SU-DHL-6 (cell line): Measurements from ENCODE around the gene TEX22.

Source experiments
- H2AFZ ChIP-seq: fragments of 200-600 bp; sonication (generic); 2 replicates; pipeline ENCODE4 v1.6.1; 2014; ENCODE audit warnings: low read depth, mild to moderate bottlenecking, moderate library complexity, mixed read lengths, antibody characterized with exemption, low read length; ENCODE audit not compliant: severe bottlenecking
- H3F3A ChIP-seq: fragments of 200-600 bp; shearing (Covaris generic); 2 replicates; pipeline ENCODE4 v1.6.0; 2016; ENCODE audit warnings: antibody characterized with exemption, mild to moderate bottlenecking; ENCODE audit not compliant: insufficient read depth
- H3K27ac ChIP-seq: fragments of 200-600 bp; sonication (generic); 2 replicates; pipeline ENCODE4 v1.5.1; 2016; ENCODE audit warnings: low read depth, mild to moderate bottlenecking, low read length, moderate library complexity, mixed read lengths
- H3K27me3 ChIP-seq: fragments of 200-600 bp; sonication (generic), shearing (Covaris generic); 2 replicates; pipeline ENCODE4 v1.6.0; 2014; ENCODE audit warnings: mild to moderate bottlenecking, low read length
- H3K36me3 ChIP-seq: fragments of 200-600 bp; sonication (generic); 2 replicates; pipeline ENCODE4 v1.6.1; 2014; ENCODE audit warnings: mild to moderate bottlenecking, low read length, mixed read lengths
- H3K4me2 ChIP-seq: fragments of 300-600, 200-600 bp; shearing (Covaris generic), sonication (generic); 2 replicates; pipeline ENCODE4 v1.6.0; 2014; ENCODE audit warnings: low read length, low read depth, mild to moderate bottlenecking; ENCODE audit not compliant: poor library complexity, severe bottlenecking
- H3K4me3 ChIP-seq: fragments of 200-600 bp; sonication (generic); 2 replicates; pipeline ENCODE4 v1.5.1; 2014; ENCODE audit warnings: antibody characterized with exemption, low read length, mild to moderate bottlenecking, mixed read lengths; ENCODE audit not compliant: insufficient read depth, poor library complexity, severe bottlenecking
- H3K79me2 ChIP-seq: fragments of 200-600 bp; sonication (generic); 2 replicates; pipeline ENCODE4 v1.6.1; 2014; ENCODE audit warnings: mild to moderate bottlenecking, low read length, moderate library complexity; ENCODE audit not compliant: insufficient read depth
- H3K9ac ChIP-seq: fragments of 200-600 bp; sonication (generic); 2 replicates; pipeline ENCODE4 v1.7.0; 2014; ENCODE audit warnings: mild to moderate bottlenecking, low read length
- H3K9me2 ChIP-seq: fragments of 200-600 bp; sonication (generic); replicated peaks from 2 replicates; pipeline ENCODE4 v1.6.1; 2014; ENCODE audit warnings: low read length; ENCODE audit not compliant: insufficient read depth
- H3K9me3 ChIP-seq: fragments of 200-600 bp; sonication (generic); 2 replicates; pipeline ENCODE4 v1.6.1; 2014; ENCODE audit warnings: low read length, mixed read lengths; ENCODE audit not compliant: insufficient read depth
- H4K20me1 ChIP-seq: fragments of 200-600 bp; sonication (generic); 2 replicates; pipeline ENCODE4 v1.6.1; 2014; ENCODE audit warnings: low read depth, mild to moderate bottlenecking, antibody characterized with exemption, low read length, moderate library complexity, mixed read lengths
- EZH2phosphoT487 ChIP-seq: fragments of 200-600 bp; sonication (generic), shearing (Covaris generic); conservative IDR thresholded peaks from 2 replicates; pipeline ENCODE4 v1.6.1; 2018; ENCODE audit warnings: mild to moderate bottlenecking, antibody characterized with exemption, low read length, moderate library complexity, mixed read lengths
- TF ChIP-seq, protein P1 (sequence below): fragments of 200-600 bp; sonication (generic); IDR thresholded peaks from one replicate; pipeline ENCODE4 v1.5.1; 2017; ENCODE audit warnings: antibody characterized with exemption, mild to moderate bottlenecking, low read length, moderate library complexity; ENCODE audit not compliant: insufficient read depth, poor library complexity, severe bottlenecking

TEX22 gene

GRCh38 chr14:105367116-105368031 is 31.0 kb upstream of the TEX22 start:
- Histone ChIP-seq H3K9me2 (no peaks in the 10 kb centered on the region), H3F3A (peaks cover 7% of the 10 kb centered on the region; the same call in 1 of the 2 replicates), H3K79me2 (no peaks in the 10 kb centered on the region), H3K9me3 (no peaks in the 10 kb centered on the region), H3K4me3 (no peak overlapping the region), H3K36me3 (no peaks in the 10 kb centered on the region), H3K4me2 (no peak overlapping the region), H3K27ac (no peak overlapping the region), H3K9ac (no peak overlapping the region), H3K27me3 (no peaks in the 10 kb centered on the region), H4K20me1 (no peaks in the 10 kb centered on the region), H2AFZ (no peak overlapping the region)
- TF ChIP-seq, protein P1, sequence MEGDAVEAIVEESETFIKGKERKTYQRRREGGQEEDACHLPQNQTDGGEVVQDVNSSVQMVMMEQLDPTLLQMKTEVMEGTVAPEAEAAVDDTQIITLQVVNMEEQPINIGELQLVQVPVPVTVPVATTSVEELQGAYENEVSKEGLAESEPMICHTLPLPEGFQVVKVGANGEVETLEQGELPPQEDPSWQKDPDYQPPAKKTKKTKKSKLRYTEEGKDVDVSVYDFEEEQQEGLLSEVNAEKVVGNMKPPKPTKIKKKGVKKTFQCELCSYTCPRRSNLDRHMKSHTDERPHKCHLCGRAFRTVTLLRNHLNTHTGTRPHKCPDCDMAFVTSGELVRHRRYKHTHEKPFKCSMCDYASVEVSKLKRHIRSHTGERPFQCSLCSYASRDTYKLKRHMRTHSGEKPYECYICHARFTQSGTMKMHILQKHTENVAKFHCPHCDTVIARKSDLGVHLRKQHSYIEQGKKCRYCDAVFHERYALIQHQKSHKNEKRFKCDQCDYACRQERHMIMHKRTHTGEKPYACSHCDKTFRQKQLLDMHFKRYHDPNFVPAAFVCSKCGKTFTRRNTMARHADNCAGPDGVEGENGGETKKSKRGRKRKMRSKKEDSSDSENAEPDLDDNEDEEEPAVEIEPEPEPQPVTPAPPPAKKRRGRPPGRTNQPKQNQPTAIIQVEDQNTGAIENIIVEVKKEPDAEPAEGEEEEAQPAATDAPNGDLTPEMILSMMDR: no peak
- no peak for TF ChIP-seq EZH2phosphoT487

- no peaks in the 10 kb centered on the region for H4K20me1 ChIP-seq
- peaks cover 7% of the 10 kb centered on the region; the same call in 1 of the 2 replicates for H3F3A ChIP-seq
- no peak overlapping the region for H3K4me2 ChIP-seq
These were observed 30.3 kb upstream of the TEX22 start for GRCh38 chr14:105368032-105368417.

GRCh38 chr14:105368426-105368825 is 29.9 kb upstream of the TEX22 start:
- Histone ChIP-seq H3K9me3 (no peaks in the 10 kb centered on the region), H3K4me3 (no peak overlapping the region), H3K4me2 (no peak overlapping the region), H3K36me3 (no peaks in the 10 kb centered on the region), H3K79me2 (no peaks in the 10 kb centered on the region), H3F3A (peaks cover 6% of the 10 kb centered on the region; the same call in 1 of the 2 replicates), H2AFZ (no peak overlapping the region), H3K27me3 (no peaks in the 10 kb centered on the region), H3K9ac (no peak overlapping the region), H3K9me2 (no peaks in the 10 kb centered on the region), H3K27ac (no peak overlapping the region), H4K20me1 (no peaks in the 10 kb centered on the region)
- TF ChIP-seq, protein P1: no peak

More at GRCh38 chr14:105368032-105368417, 30.3 kb upstream of the TEX22 start:
- TF ChIP-seq EZH2phosphoT487: no peak
- TF ChIP-seq, protein P1: no peak
- Histone ChIP-seq H3K9me2 (no peaks in the 10 kb centered on the region), H2AFZ (no peak overlapping the region), H3K79me2 (no peaks in the 10 kb centered on the region), H3K9ac (no peak overlapping the region), H3K27me3 (no peaks in the 10 kb centered on the region), H3K27ac (no peak overlapping the region), H3K36me3 (no peaks in the 10 kb centered on the region), H3K4me3 (no peak overlapping the region), H3K9me3 (no peaks in the 10 kb centered on the region)
